HepG2 (cell line): ENCODE data around the gene CDHR1. TPM values are rescaled to one million over a fixed set of nuclear protein-coding genes. Genes with fewer than 3 reads are reported as not detected.

ENCODE experiments used
- ATAC-seq: fragments of 200-7000 bp; cut with Tn5 transposase; 3 replicates; pipeline ENCODE4 v1.9.1; 2020; ENCODE audit warnings: mild to moderate bottlenecking, moderate library complexity
- BruUV-seq: library from RNA; stranded (reverse); fragments of 400-500 nt; replicated peaks from 2 replicates; lab custom pipeline; 2021; lab: Mats Ljungman, UMichigan
- CTCF ChIA-PET: fragments of 300-600 bp; formaldehyde crosslinking; extraction: SDS; loops from one replicate; lab custom pipeline; 2021; ENCODE audit warnings: low total read pairs, inconsistent platforms, low intra/inter-chr PET ratio; lab: Yijun Ruan, JAX
- POLR2A ChIA-PET: fragments of 350-600 bp; sonication (Branson Sonifier 250); formaldehyde crosslinking; loops from one replicate; lab custom pipeline; 2020; ENCODE audit warnings: antibody characterized with exemption, inconsistent platforms; lab: Yijun Ruan, JAX
- DNase-seq: peaks from one replicate; pipeline ENCODE4 v3.0.0-alpha.2; 2015; ENCODE audit warnings: low spot score
- FAIRE-seq: peaks from 3 replicates; lab custom pipeline; 2011; peaks lifted over from hg19 to GRCh38; lab: Jason Lieb, UNC
- H2AFZ ChIP-seq: one replicate; pipeline ENCODE4 v1.6.1; 2011; ENCODE audit warnings: low read length, inconsistent platforms
- H3K27ac ChIP-seq: fragments of 300-600 bp; 3 replicates; pipeline ENCODE4 v1.8.0; 2011; ENCODE audit warnings: mixed run types, mild to moderate bottlenecking, mixed read lengths, low read length, inconsistent platforms; ENCODE audit not compliant: insufficient read depth; ENCODE audit errors: extremely low read length
- H3K27me3 ChIP-seq, 2 experiments: fragments of 200-600 bp in 1 of 2; 2 replicates in 1 of 2; 3 replicates in 1 of 2; pipeline versions ENCODE4 v1.6.0 to v1.8.0; 2011; ENCODE audit warnings: low read length in 2 of 2, mild to moderate bottlenecking in 2 of 2, moderate library complexity in 2 of 2, inconsistent platforms in 1 of 2; ENCODE audit not compliant: insufficient read depth in 2 of 2, control insufficient read depth in 1 of 2
- H3K36me3 ChIP-seq, 2 experiments: fragments of 200-600 bp in 1 of 2; replicated peaks in 1 of 2; 2 replicates in 1 of 2; 3 replicates in 1 of 2; pipeline versions ENCODE4 v1.5.1 to v1.8.0; 2011; ENCODE audit warnings: low read length in 2 of 2, inconsistent platforms in 1 of 2; ENCODE audit not compliant: insufficient read depth in 2 of 2, control insufficient read depth in 1 of 2
- H3K4me1 ChIP-seq: 2 replicates; pipeline ENCODE4 v1.5.1; 2012; ENCODE audit warnings: low read length, inconsistent platforms; ENCODE audit not compliant: insufficient read depth
- H3K4me2 ChIP-seq: 2 replicates; pipeline ENCODE4 v1.6.0; 2011; ENCODE audit warnings: low read depth, low read length, inconsistent platforms
- H3K4me3 ChIP-seq, 3 experiments: fragments of 200-600 bp in 1 of 3; sonication (generic), shearing (Covaris generic) in 1 of 3; replicated peaks in 1 of 3; 2 replicates each; pipeline ENCODE4 v1.5.1; 2011 to 2016; ENCODE audit warnings: low read length in 3 of 3, inconsistent platforms in 2 of 3, low read depth in 2 of 3, mild to moderate bottlenecking in 2 of 3, control low read depth in 1 of 3, mixed read lengths in 1 of 3; ENCODE audit not compliant: insufficient read depth in 1 of 3
- H3K79me2 ChIP-seq: one replicate; pipeline ENCODE4 v1.6.1; 2011; ENCODE audit warnings: low read length, inconsistent platforms; ENCODE audit not compliant: insufficient read depth
- H3K9ac ChIP-seq: 2 replicates; pipeline ENCODE4 v1.6.0; 2011; ENCODE audit warnings: mild to moderate bottlenecking, low read depth, low read length, inconsistent platforms; ENCODE audit not compliant: insufficient read depth
- H3K9me3 ChIP-seq: 2 replicates; pipeline ENCODE4 v1.5.1; 2012; ENCODE audit warnings: mild to moderate bottlenecking, low read length
- H4K20me1 ChIP-seq: 2 replicates; pipeline ENCODE4 v1.6.0; 2011; ENCODE audit warnings: inconsistent platforms, mild to moderate bottlenecking, low read length, moderate library complexity; ENCODE audit not compliant: insufficient read depth
- ADNP ChIP-seq: sonication (generic); formaldehyde crosslinking; IDR thresholded peaks from 2 replicates; pipeline ENCODE4 v1.4.0; 2020; ENCODE audit warnings: missing genetic modification reagents
- BCLAF1 ChIP-seq: fragments of 450-650 bp; IDR thresholded peaks from 2 replicates; pipeline ENCODE4 v1.6.1; 2017; ENCODE audit warnings: mild to moderate bottlenecking
- DPF2 ChIP-seq: sonication (generic); formaldehyde crosslinking; IDR thresholded peaks from 2 replicates; pipeline ENCODE4 v1.4.0; 2020; ENCODE audit warnings: mild to moderate bottlenecking, low read depth, missing genetic modification reagents, borderline replicate concordance
- EZH2 ChIP-seq: conservative IDR thresholded peaks from 2 replicates; pipeline ENCODE4 v1.6.1; 2012; ENCODE audit warnings: mild to moderate bottlenecking, low read depth, low read length, moderate library complexity
- GATAD2A ChIP-seq: IDR thresholded peaks from 2 replicates; pipeline ENCODE4 v1.6.1; 2016
- HNRNPUL1 ChIP-seq: fragments of 200-400 bp; formaldehyde crosslinking; IDR thresholded peaks from 2 replicates; pipeline ENCODE4 v1.6.1; 2017; ENCODE audit warnings: low read depth, mild to moderate bottlenecking, low read length, moderate library complexity
- HOXA7 ChIP-seq: sonication (generic); formaldehyde crosslinking; IDR thresholded peaks from 2 replicates; pipeline ENCODE4 v1.8.1; 2022; ENCODE audit warnings: mild to moderate bottlenecking, missing genetic modification reagents, moderate library complexity
- HOXD1 ChIP-seq: sonication (generic); formaldehyde crosslinking; IDR thresholded peaks from 2 replicates; pipeline ENCODE4 v1.5.0; 2020; ENCODE audit warnings: missing genetic modification reagents
- KDM4B ChIP-seq: sonication (generic); formaldehyde crosslinking; IDR thresholded peaks from 2 replicates; pipeline ENCODE4 v1.4.0; 2020; ENCODE audit warnings: missing genetic modification reagents
- MLLT10 ChIP-seq: sonication (generic); formaldehyde crosslinking; IDR thresholded peaks from 2 replicates; pipeline ENCODE4 v1.4.0; 2020; ENCODE audit warnings: missing genetic modification reagents
- MLXIP ChIP-seq: sonication (generic); formaldehyde crosslinking; IDR thresholded peaks from 2 replicates; pipeline ENCODE4 v1.9.0; 2021; ENCODE audit warnings: missing genetic modification reagents, borderline replicate concordance
- NBN ChIP-seq: fragments of 450-650 bp; conservative IDR thresholded peaks from 2 replicates; pipeline ENCODE4 v1.6.1; 2017
- NONO ChIP-seq, 2 experiments: fragments of 450-650 bp in 1 of 2; sonication (generic) in 1 of 2; formaldehyde crosslinking in 1 of 2; IDR thresholded peaks in 1 of 2; conservative IDR thresholded peaks in 1 of 2; 2 replicates each; pipeline versions ENCODE4 v1.6.1 to v1.8.0; 2017 to 2022; ENCODE audit warnings: mild to moderate bottlenecking in 1 of 2, missing genetic modification reagents in 1 of 2, moderate library complexity in 1 of 2
- PITX1 ChIP-seq: sonication (generic); formaldehyde crosslinking; IDR thresholded peaks from 2 replicates; pipeline ENCODE4 v1.5.1; 2020; ENCODE audit warnings: mild to moderate bottlenecking, missing genetic modification reagents
- PRDM4 ChIP-seq: sonication (generic); formaldehyde crosslinking; IDR thresholded peaks from 2 replicates; pipeline ENCODE4 v1.9.0; 2021; ENCODE audit warnings: missing genetic modification reagents, borderline replicate concordance
- SIN3B ChIP-seq: fragments of 150-350 bp; IDR thresholded peaks from 2 replicates; pipeline ENCODE4 v1.6.1; 2014; ENCODE audit warnings: low read length
- ZMAT5 ChIP-seq: sonication (generic); formaldehyde crosslinking; IDR thresholded peaks from 2 replicates; pipeline ENCODE4 v1.5.0; 2020; ENCODE audit warnings: mild to moderate bottlenecking, low read depth, missing genetic modification reagents, borderline replicate concordance
- ZMYM4 ChIP-seq: sonication (generic); formaldehyde crosslinking; IDR thresholded peaks from 2 replicates; pipeline ENCODE4 v1.8.1; 2023; ENCODE audit warnings: mild to moderate bottlenecking, missing genetic modification reagents
- ZNF263 ChIP-seq: sonication (generic); formaldehyde crosslinking; IDR thresholded peaks from 2 replicates; pipeline ENCODE4 v1.4.0; 2020; ENCODE audit warnings: missing genetic modification reagents
- WGBS: methylation state at CpG from one replicate; pipeline ENCODE4 v1.1.6; 2017; ENCODE audit warnings: low lambda C conversion rate; 5-methylcytosine and 5-hydroxymethylcytosine counted together
- in situ Hi-C: cut with HindIII; loops from 2 replicates; pipeline ENCODE4 v1.10.0; 2017; ENCODE audit warnings: low pct_unique_long_range_greater_than_20kb; ENCODE audit not compliant: extremely low pct_ligation_motif_present
- intact Hi-C: fragments of 100-400 bp; cut with micrococcal nuclease; formaldehyde crosslinking; loops from one replicate; pipeline ENCODE4 v1.10.0; 2022; ENCODE audit not compliant: unreplicated experiment
- polyA plus RNA-seq, 8 experiments: library from polyadenylated mRNA; depleted of rRNA in 3 of 8; stranded (reverse) in 7 of 8; unstranded in 1 of 8; fragments of >200 nt; fragmentation: Illumina TruSeq in 4 of 8; extraction: Trizol in 4 of 8; gene quantifications; 2 replicates each; pipeline versions ENCODE4 v1.2.1 to v1.2.3, GENCODE V29; 2011 to 2016; ENCODE audit warnings: low read depth in 4 of 8, missing spikeins in 1 of 8, mixed read lengths in 1 of 8; ENCODE audit not compliant: insufficient read depth in 1 of 8
- total RNA-seq, 5 experiments: library from RNA; depleted of rRNA; stranded (reverse); fragments of >200 nt; fragmentation: Illumina TruSeq; extraction: Trizol; gene quantifications; 2 replicates each; pipeline ENCODE4 v1.2.3, GENCODE V29; 2016; ENCODE audit warnings: low read depth in 1 of 5

CDHR1 gene
- total and polyA plus RNA-seq, 2 of the 13 experiments (the other 11 are each of a cell fraction or from before 2014, with no cell fraction given), result 0.04 to 0.09 TPM

GRCh38 chr10:84243759-84244158, 49.4 kb downstream of the CDHR1 start:
- POLR2A ChIA-PET, result no interaction called here
- H3K4me3 ChIP-seq, result no peak overlapping the region
- intact Hi-C loops, result no loop called here
- BruUV-seq, result no TSS peak
- H3K9ac ChIP-seq, result no peak overlapping the region
- no peak for FAIRE-seq
- peak overlapping the region; percentile 66 for H3K4me2 ChIP-seq
- CTCF ChIA-PET, result no interaction called here
- peaks cover 33% of the 10 kb centered on the region for H3K4me1 ChIP-seq
- in situ Hi-C loops, result no loop called here
- no peak for ATAC-seq
- no peaks in the 10 kb centered on the region for H3K9me3 ChIP-seq
- no peak for DNase-seq
- H3K27ac ChIP-seq, result no peak overlapping the region
- WGBS, result 50% methylated on average over 3 of the region's 3 CpGs
- no peak overlapping the region for H2AFZ ChIP-seq
- no peaks in the 10 kb centered on the region for H3K36me3 ChIP-seq
- no peaks in the 10 kb centered on the region for H4K20me1 ChIP-seq
- H3K79me2 ChIP-seq, result no peaks in the 10 kb centered on the region
- H3K27me3 ChIP-seq, result peaks cover 3 to 16% of the 10 kb centered on the region in 2 experiments; a peak in 3 of 5 replicates
- TF ChIP-seq EZH2 (no peak), ZMYM4 (CRISPR knock-in tag) (no peak), MLXIP (CRISPR knock-in tag) (no peak), PRDM4 (CRISPR knock-in tag) (no peak), BCLAF1 (no peak), GATAD2A (CRISPR knock-in tag) (no peak), ADNP (CRISPR knock-in tag) (no peak), ZMAT5 (CRISPR knock-in tag) (no peak), SIN3B (no peak), NBN (no peak), MLLT10 (CRISPR knock-in tag) (no peak), KDM4B (CRISPR knock-in tag) (no peak), PITX1 (CRISPR knock-in tag) (no peak), HOXD1 (no peak), DPF2 (CRISPR knock-in tag) (no peak), ZNF263 (no peak), NONO (IDR thresholded peaks at IDR 0.05) (no peak), NONO (CRISPR knock-in tag; conservative IDR thresholded peaks at IDR 0.05) (no peak), HNRNPUL1 (no peak), HOXA7 (CRISPR knock-in tag) (no peak)
